Measurements from ENCODE around the gene COMT.

DNA sequence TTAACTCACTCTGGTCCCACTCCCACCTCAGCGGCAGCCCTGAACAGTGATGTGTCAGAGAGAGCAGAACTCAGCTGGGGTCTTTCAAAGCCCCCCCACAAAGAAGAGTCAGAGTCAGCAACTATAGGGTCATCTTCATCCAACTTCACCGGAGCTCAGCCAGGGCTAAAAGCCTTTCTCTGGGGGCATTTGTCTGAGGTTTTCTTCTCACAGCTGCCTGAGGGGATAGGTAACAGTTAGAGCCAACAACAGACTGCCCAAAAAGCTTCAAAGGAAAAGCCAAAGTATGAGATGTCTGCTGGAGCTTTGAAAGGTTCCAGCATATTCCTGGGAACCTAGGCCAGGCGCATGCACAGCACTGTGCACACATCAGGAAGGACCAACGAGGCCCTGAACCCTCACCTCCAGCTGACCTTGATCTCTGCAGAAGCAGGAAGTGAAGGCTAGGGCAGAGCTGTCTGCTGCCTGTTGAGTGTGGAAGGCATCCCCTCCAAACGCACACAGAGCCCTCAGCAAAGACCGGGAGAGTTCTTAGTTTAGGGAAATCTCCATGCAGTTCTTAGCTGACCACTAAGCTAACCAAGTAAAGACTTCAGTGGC, 28.1 kb upstream of the COMT start:
- TF ChIP-seq, protein P1, sequence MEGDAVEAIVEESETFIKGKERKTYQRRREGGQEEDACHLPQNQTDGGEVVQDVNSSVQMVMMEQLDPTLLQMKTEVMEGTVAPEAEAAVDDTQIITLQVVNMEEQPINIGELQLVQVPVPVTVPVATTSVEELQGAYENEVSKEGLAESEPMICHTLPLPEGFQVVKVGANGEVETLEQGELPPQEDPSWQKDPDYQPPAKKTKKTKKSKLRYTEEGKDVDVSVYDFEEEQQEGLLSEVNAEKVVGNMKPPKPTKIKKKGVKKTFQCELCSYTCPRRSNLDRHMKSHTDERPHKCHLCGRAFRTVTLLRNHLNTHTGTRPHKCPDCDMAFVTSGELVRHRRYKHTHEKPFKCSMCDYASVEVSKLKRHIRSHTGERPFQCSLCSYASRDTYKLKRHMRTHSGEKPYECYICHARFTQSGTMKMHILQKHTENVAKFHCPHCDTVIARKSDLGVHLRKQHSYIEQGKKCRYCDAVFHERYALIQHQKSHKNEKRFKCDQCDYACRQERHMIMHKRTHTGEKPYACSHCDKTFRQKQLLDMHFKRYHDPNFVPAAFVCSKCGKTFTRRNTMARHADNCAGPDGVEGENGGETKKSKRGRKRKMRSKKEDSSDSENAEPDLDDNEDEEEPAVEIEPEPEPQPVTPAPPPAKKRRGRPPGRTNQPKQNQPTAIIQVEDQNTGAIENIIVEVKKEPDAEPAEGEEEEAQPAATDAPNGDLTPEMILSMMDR (IDR thresholded peaks at IDR 0.05) = no peak
- TF ChIP-seq ZNF138 (CRISPR knock-in tag; conservative IDR thresholded peaks at IDR 0.05) = no peak
- no peak for TF ChIP-seq NFE2L1 (CRISPR knock-in tag; IDR thresholded peaks at IDR 0.05)
- TF ChIP-seq FOXP1 (CRISPR knock-in tag; IDR thresholded peaks at IDR 0.05; ENCODE audit: borderline replicate concordance) = no peak
- TF ChIP-seq, protein P2, sequence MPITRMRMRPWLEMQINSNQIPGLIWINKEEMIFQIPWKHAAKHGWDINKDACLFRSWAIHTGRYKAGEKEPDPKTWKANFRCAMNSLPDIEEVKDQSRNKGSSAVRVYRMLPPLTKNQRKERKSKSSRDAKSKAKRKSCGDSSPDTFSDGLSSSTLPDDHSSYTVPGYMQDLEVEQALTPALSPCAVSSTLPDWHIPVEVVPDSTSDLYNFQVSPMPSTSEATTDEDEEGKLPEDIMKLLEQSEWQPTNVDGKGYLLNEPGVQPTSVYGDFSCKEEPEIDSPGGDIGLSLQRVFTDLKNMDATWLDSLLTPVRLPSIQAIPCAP (CRISPR knock-in tag; IDR thresholded peaks at IDR 0.05) = no peak

Measured in WTC11 (cell line).